CD4-positive, alpha-beta T cell treated with Interleukin-17A for 4 hours (primary cell): ENCODE measurements around the gene GPR78.

Source experiments
- DNase-seq: peaks from one replicate; pipeline ENCODE4 v3.0.0-alpha.2; 2020; ENCODE audit warnings: mixed read lengths

Gene GPR78

GRCh38 chr4:8587469-8588195, 7.4 kb downstream of the GPR78 start:
- DNase-seq = no peak

- DNase-seq = no peak
Observed at GRCh38 chr4:8588196-8588470, 7.9 kb downstream of the GPR78 start.

GRCh38 chr4:8589336-8589735, 9.1 kb downstream of the GPR78 start:
- no peak for DNase-seq

DNA sequence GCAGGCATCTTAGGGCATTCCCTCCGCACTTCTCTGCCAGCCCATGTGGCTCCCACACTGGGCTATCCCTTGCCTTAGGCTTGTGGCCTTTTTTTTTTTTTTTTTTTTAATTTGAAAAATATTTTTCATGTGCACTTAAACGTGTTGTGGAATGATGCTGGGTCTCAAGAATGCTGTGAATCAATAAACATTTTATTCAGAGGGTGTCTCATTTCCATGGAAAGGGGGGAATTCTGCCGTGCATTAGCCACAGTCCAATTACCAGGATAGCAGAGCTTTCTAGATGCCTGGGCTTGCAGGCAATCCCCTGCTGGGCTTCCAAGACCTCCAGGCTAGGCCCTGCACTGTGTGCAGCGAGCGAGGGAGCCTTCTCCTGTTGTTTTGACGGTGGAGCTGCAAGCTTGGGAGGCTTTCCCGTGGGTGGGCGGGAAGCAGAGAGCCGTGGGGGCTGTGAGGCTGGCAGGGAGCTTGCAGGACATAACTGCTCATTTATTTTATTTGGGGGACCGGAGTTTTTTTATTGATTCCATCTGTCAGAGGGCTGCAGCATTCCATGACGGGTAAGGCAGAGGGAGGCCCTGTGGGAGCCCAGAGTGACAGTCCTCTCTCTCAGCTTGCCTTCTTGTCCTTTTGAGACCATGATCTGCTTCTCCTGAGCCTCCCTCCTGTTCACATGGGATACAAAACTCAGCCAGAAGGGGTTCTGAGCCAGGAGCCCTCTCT, 9.8 kb downstream of the GPR78 start:
- no peak for DNase-seq

DNA sequence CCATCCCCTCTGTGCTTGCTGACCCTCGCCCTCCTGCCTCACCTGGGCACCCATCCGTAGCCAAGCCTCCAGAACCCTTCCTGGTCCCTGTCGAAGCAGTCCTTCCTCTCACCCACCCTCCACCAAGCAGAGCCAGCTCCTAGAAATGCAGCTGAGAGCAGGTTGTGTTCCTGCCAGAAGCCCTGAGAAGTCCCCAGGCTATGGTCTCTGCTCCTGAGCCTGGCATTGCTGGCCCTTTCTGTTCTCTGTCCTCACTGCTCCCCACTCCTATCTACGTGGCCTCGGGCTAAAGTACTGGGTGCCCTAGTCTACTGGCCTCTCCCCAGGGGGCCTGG, 10.3 kb downstream of the GPR78 start:
- DNase-seq = no peak

DNA sequence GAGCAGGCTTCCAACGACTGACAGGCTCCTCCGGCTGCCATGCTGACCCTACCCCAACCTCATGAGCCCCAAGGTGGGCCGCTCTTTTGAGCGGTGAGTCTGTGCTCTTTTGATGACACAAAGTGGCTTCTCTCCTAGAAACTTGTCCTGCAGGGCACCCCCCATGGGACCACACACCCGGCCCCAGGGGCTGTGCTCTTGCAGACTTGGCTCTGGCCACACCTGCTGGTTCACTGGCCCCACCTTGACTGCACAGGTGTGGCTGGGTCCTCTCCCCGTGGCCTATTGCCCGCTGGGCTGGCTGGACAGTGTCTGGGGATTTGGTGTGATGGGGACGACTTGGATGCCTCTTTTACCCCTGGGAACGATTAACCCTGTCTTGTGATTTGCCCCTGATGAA, 10.9 kb downstream of the GPR78 start:
- DNase-seq = no peak

DNA sequence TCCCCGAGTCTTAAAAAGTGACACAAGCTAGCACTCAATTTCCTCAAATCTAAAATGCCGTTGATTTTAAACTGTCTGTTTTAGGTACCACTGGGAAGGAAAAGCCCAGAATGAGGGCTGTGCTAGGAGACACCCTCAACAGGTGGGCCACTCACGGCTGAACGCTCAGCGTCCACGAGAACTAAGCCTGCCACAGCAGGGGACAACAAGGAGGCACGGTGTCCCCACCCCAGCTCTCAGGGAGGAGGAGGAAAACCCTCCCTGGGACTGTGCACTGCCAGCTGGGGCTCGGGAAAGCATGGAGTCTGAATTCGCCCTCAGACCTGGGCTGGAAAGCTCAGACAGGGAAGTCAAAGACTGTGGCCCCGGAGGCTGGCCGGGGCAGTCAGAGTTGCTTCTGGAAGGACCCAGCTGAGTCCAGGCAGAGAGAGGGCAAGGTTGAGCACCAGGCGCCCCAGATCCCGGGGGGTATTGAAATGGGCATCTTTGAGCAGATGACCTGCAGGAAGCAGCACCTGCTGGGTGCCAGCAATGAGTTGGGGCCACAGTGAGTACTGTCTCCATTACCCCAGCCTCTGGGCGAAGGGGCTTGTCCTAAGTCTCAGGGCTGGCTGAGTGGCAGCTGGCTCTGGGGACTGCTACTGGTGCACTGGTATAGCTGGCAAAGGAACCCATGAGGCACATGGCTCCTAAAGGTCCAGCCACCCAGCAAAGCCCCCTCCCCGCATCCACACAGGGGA, 11.6 kb downstream of the GPR78 start:
- no peak for DNase-seq

- DNase-seq = no peak
Observed at GRCh38 chr4:8592366-8593263, 12.4 kb downstream of the GPR78 start, which contains the start of gene CPZ. Gene CPZ (plus strand): TSS chr4:8592765. CDS start chr4:8592834, 69 bp downstream.

DNA sequence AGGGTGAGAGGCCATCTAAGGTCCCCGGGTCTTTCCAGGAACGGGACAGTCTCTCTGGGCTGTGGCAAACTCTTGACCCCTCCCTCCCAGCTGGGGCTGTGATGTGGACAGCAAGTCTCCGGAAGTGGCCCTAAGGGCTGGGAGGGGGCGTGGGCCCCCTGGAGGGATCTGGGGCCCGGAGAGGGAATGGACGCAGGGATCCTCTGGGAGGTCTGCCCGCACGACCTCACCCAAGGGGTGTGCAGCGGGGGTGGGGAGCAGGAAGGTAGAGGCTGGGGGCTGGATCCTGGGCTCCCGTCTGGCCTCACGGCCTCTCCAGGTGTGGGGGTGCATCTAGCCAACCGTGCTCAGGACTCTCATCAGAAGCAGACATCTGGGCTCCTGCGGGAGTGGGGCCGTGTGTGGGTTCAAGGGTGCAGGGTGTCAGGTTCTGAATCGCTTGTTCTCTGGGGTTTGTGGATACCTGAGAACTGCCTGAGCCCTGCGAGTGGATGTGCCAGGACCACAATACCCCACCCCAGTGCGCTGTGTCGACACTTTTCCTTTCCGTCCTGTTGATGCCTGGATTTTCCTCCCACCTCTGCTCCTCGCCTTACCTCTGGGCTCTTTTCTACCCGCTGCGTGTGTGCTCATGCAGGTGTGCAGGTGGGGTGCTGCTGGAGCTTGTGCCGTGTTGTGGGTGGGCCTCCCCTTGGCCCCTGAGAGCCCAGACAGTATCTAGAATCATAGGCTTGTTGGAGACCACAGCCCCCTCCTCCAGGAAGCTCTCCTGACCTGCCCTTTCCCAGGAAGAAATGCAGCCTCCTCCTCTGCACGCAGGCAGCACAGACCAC, 13.3 kb downstream of the GPR78 start:
- DNase-seq = no peak

DNA sequence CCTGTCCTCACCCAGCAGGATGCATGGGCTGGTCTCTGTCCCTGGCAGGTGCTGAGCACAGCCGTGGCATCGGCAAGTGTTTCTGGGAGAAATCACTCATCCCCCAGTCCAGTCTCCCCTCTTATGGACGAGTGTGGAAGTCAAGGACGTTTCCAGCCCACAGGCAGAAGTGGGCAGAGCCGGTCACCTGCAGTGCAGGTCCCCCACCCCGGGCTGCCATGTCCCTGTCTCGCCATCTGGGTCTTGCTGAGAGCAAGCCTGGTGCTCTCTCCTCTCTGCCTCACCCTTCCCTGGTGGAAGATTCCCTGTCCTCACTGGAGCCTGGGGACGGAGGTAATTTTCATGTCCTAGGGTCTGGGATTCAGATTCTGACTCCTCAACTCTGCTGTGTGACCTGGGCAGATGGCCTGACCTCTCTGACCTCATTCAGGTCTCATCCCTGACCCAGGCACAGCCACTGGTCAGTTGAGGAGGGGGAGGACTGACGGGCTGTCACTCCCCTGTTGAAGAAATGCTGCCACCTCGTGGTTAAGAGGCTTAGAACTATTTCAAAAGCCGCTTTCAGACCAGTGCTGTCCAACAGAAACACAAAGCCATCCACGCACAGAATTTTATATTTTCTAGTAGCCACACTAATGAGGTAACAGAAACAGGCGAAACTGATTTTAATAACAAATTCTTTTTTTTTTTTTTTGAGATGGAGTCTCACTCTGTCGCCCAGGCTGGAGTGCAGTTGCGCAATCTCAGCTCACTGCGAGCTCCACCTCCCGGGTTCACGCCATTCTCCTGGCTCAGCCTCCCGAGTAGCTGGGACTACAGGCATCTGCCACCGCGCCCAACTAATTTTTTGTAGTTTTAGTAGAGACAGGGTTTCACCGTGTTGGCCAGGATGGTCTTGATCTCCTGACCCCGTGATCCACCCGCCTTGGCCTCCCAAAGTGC, 14.2 kb downstream of the GPR78 start:
- no peak for DNase-seq

DNA sequence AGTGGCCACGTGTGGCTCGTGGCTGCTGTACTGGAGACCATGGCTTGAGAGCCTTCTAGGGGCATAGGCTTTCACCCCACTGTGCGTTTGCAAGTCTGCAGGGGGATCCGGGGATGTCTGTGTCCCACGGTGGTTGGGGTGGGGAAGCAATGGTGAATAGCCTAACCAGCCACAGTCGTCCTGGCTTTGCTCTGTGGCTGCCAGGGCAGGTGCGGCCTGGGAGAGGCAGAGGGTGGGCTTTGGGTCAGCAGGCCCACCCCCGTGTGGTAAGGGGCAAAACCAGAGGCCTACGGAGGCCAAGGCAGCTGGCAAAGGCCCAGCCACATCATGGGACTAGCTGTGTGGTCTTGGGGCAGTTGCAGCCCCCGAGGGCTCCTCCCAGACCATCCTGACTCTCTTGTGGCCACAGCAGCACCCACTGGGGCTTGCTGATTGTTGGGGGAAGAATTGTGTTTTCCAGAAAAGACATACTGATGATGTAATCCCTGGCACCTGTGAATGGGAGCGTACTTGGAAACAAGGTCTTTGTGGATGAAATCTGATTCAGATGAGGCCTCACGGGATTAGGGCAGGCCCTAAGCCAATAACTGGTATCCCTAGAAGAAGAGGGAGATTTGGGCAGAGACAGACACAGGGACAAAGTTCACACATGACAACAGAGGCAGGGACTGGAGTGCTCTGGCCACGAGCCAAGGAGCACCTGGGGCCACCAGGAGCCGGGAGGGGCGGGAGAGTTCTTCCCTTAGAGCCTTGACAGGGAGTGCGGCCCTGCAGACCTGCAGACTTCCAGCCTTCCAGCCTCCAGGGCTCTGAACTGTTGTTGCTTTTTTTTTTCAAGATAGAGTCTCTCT, 15.3 kb downstream of the GPR78 start:
- no peak for DNase-seq

GRCh38 chr4:8596891-8597290, 16.7 kb downstream of the GPR78 start:
- no peak for DNase-seq

- no peak for DNase-seq
Observed at GRCh38 chr4:8597319-8597718, 17.1 kb downstream of the GPR78 start.

GRCh38 chr4:8597791-8598190, 17.6 kb downstream of the GPR78 start:
- no peak for DNase-seq

GRCh38 chr4:8598391-8599090, 18.3 kb downstream of the GPR78 start:
- no peak for DNase-seq

DNA sequence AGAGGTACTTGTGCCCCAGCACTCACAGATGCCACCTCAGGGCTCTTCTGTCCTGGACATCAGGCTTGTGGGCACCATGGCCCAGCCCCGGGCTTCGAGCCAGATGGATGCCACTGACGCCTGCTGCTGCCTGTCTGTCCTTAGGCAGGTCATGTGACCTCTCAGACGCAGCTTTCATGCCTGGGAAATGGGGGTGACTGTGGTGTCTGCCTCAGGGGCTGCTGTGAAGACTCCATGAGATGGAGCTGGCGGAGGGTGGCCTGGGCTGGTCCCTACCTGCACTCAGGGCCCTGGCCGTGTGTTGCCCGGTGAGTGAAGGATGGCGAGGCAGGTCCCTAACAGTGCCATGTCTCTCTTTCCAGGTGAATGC, 18.9 kb downstream of the GPR78 start:
- no peak for DNase-seq

DNA sequence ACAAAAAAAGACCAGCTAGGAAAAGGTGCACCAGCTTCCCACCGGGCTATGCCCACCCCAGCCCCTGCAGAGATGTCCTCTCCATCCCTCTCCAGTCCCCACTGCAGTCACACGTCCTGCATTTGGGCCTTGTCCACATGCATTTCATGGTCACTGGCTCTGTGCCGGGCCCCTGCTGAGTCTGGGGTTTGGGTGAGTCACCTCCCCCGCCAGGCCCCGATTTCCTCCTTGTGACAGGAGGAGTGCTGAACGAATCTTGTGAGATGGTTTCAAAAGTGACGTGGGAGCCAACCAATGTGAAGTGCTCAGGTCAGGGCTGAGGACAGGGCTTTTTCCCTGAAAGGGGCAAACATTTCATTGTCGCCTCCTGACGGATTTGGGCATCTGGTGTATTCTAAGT, 19.5 kb downstream of the GPR78 start:
- no peak for DNase-seq

- no peak for DNase-seq
Observed at GRCh38 chr4:8600266-8600665, 20.1 kb downstream of the GPR78 start.

DNA sequence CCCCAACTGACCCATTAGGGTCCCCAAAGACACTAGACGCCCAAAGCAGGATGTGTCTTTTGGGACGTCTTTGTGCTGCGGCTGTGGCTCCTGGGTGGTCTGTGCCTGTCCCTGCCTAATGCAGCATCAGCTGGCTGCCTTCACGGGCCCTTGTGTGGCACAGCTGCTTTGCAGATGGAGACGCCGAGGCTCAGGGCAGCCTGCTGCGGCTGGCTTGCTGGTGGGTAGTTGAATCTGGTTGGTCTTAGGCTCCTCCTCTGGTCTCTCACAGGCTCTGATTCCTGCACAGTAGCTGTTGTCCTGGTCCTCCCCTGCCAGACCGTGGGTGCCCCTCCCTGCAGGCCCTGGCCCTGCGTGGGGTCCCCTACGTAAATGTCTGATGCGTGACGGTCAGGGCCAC, 20.5 kb downstream of the GPR78 start:
- DNase-seq = no peak
